BE2C (cell line): ENCODE results near the gene NLGN3.

ENCODE experiments used
- DNase-seq: peaks from one replicate; pipeline ENCODE4 v3.0.0-alpha.2; 2020
- H3K27me3 ChIP-seq: fragments of 250-450 bp; sonication (Bioruptor Pico); 2 replicates; pipeline ENCODE4 v1.5.1; 2020; ENCODE audit warnings: mild to moderate bottlenecking
- H3K36me3 ChIP-seq: fragments of 250-450 bp; sonication (Bioruptor Pico); 2 replicates; pipeline ENCODE4 v1.5.1; 2020; ENCODE audit warnings: mild to moderate bottlenecking
- H3K4me1 ChIP-seq: fragments of 250-450 bp; sonication (Bioruptor Pico); 2 replicates; pipeline ENCODE4 v1.5.1; 2020
- H3K4me3 ChIP-seq: 2 replicates; pipeline ENCODE4 v1.5.1; 2011; ENCODE audit warnings: low read depth, low read length
- H3K9me3 ChIP-seq: fragments of 250-450 bp; sonication (Bioruptor Pico); 2 replicates; pipeline ENCODE4 v1.5.1; 2020
- TF ChIP-seq, protein P1 (sequence below): IDR thresholded peaks from 2 replicates; pipeline ENCODE4 v1.5.1; 2012; ENCODE audit warnings: mild to moderate bottlenecking, low read depth, low read length

NLGN3 gene

GRCh38 chrX:71170660-71171059, 26.0 kb downstream of the NLGN3 start:
- Histone ChIP-seq H3K4me1 (no peaks in the 10 kb centered on the region), H3K36me3 (no peaks in the 10 kb centered on the region), H3K4me3 (no peak overlapping the region), H3K27me3 (no peaks in the 10 kb centered on the region), H3K9me3 (no peaks in the 10 kb centered on the region)
- no peak for DNase-seq
- TF ChIP-seq, protein P1, sequence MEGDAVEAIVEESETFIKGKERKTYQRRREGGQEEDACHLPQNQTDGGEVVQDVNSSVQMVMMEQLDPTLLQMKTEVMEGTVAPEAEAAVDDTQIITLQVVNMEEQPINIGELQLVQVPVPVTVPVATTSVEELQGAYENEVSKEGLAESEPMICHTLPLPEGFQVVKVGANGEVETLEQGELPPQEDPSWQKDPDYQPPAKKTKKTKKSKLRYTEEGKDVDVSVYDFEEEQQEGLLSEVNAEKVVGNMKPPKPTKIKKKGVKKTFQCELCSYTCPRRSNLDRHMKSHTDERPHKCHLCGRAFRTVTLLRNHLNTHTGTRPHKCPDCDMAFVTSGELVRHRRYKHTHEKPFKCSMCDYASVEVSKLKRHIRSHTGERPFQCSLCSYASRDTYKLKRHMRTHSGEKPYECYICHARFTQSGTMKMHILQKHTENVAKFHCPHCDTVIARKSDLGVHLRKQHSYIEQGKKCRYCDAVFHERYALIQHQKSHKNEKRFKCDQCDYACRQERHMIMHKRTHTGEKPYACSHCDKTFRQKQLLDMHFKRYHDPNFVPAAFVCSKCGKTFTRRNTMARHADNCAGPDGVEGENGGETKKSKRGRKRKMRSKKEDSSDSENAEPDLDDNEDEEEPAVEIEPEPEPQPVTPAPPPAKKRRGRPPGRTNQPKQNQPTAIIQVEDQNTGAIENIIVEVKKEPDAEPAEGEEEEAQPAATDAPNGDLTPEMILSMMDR, result no peak

GRCh38 chrX:71171110-71171801, 26.6 kb downstream of the NLGN3 start:
- H3K9me3 ChIP-seq, result no peaks in the 10 kb centered on the region
- no peaks in the 10 kb centered on the region for H3K4me1 ChIP-seq
- no peak overlapping the region for H3K4me3 ChIP-seq
- TF ChIP-seq, protein P1, result no peak
- H3K27me3 ChIP-seq, result no peaks in the 10 kb centered on the region
- DNase-seq, result no peak
- H3K36me3 ChIP-seq, result no peaks in the 10 kb centered on the region

DNA sequence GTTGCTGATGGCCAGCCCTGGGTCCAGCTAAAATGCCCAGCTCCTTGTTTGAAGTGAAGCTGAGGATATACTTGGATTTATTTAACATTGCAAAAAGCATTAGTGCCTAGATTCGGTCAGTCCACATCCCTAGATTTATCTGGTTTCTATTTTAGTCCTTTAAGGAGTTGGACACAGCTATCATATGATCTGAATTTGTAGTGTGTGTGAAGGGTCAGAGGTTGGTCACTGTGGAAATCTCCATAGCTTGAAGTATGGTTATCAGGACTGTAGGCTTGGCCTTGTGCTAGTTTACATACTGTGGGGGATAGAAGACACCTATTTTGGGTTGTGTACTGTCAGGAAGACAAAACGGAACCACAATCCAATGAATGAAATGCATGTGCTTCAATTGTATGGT, 28.8 kb downstream of the NLGN3 start:
- no peak for DNase-seq
- H3K4me3 ChIP-seq, result no peak overlapping the region
- no peaks in the 10 kb centered on the region for H3K27me3 ChIP-seq
- no peaks in the 10 kb centered on the region for H3K36me3 ChIP-seq
- TF ChIP-seq, protein P1, result no peak
- H3K4me1 ChIP-seq, result no peaks in the 10 kb centered on the region
- no peaks in the 10 kb centered on the region for H3K9me3 ChIP-seq

DNA sequence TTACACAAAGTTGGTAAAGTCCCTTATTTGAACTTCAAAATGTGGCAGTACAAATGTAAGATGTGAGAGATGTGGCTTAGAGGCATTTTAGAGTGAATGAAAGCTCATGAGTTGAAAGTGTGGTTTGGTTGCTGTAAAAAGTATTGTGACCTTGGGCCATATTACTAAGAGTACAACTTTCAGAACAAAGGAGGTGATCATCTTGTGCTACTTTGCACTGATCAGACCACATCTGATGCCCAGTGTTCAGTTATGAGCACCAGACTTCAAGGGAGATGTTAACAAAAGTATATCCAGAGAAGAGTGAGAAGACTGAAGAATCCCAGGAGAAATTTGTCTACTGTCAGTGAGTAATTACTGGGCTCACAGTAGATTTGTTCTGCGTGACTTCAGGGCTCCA, 30.2 kb downstream of the NLGN3 start:
- H3K27me3 ChIP-seq, result no peaks in the 10 kb centered on the region
- no peaks in the 10 kb centered on the region for H3K9me3 ChIP-seq
- no peaks in the 10 kb centered on the region; the same call in 1 of the 2 replicates for H3K4me1 ChIP-seq
- no peaks in the 10 kb centered on the region for H3K36me3 ChIP-seq
- DNase-seq, result no peak
- TF ChIP-seq, protein P1, result no peak
- no peak overlapping the region for H3K4me3 ChIP-seq

- no peaks in the 10 kb centered on the region for H3K9me3 ChIP-seq
- TF ChIP-seq, protein P1, result no peak
- no peak overlapping the region for H3K4me3 ChIP-seq
- no peak for DNase-seq
- H3K36me3 ChIP-seq, result no peaks in the 10 kb centered on the region
- H3K27me3 ChIP-seq, result no peaks in the 10 kb centered on the region
- no peaks in the 10 kb centered on the region; the same call in 1 of the 2 replicates for H3K4me1 ChIP-seq
Observed at GRCh38 chrX:71175531-71175930, 30.9 kb downstream of the NLGN3 start.

DNA sequence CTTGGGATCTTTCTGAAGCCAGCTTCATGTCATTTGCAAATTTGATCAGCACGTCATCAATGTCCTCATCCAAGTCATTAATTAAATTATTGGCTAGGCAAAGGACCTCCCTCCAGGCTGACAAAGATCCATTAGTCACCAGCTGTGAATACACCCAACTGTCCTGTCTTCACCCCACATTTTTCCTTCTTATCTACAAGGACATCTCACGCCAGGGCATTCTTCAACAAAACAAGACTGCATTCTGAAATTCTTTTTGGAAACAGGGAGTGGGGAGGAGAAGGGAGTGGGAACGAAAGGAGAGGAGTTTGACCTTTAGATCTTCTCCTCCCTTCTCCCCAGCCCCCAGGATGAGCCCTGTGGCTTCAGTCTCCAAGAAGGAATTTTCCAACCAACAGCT, 32.7 kb downstream of the NLGN3 start:
- H3K9me3 ChIP-seq, result no peaks in the 10 kb centered on the region
- no peaks in the 10 kb centered on the region for H3K36me3 ChIP-seq
- no peaks in the 10 kb centered on the region for H3K27me3 ChIP-seq
- no peak for DNase-seq
- TF ChIP-seq, protein P1, result no peak
- H3K4me1 ChIP-seq, result no peaks in the 10 kb centered on the region; the same call in 1 of the 2 replicates
- H3K4me3 ChIP-seq, result no peak overlapping the region
